HG03354 (cell line): ENCODE results near the gene DIPK1C.

Source experiments
- ATAC-seq: cut with Tn5 transposase; IDR thresholded peaks from one replicate; pipeline ENCODE4 v1.9.1; 2021; ENCODE audit warnings: mild to moderate bottlenecking; ENCODE audit not compliant: unreplicated experiment, poor library complexity, severe bottlenecking

The DIPK1C gene

GRCh38 chr18:74395648-74396154 lies 61.4 kb downstream of the DIPK1C start:
- ATAC-seq, result no peak

- no peak for ATAC-seq
These were observed 62.1 kb downstream of the DIPK1C start for GRCh38 chr18:74395006-74395405.

GRCh38 chr18:74392323-74392722 lies 64.8 kb downstream of the DIPK1C start:
- ATAC-seq, result no peak

- ATAC-seq, result no peak
These were observed 66.2 kb downstream of the DIPK1C start for GRCh38 chr18:74390900-74391299.

GRCh38 chr18:74389991-74390390 lies 67.1 kb downstream of the DIPK1C start:
- ATAC-seq, result no peak

GRCh38 chr18:74389171-74389927 lies 67.8 kb downstream of the DIPK1C start:
- ATAC-seq, result no peak

GRCh38 chr18:74388227-74388626 lies 68.9 kb downstream of the DIPK1C start:
- no peak for ATAC-seq

- ATAC-seq, result no peak
These were observed 69.7 kb downstream of the DIPK1C start for GRCh38 chr18:74387383-74387782.
